Raji (cell line): ENCODE measurements around the gene ENKUR.

ENCODE experiments used
- POLR2A ChIP-seq: IDR thresholded peaks from 2 replicates; pipeline ENCODE4 v1.6.1; 2011; ENCODE audit warnings: low read depth, low read length, control low read depth; ENCODE audit not compliant: insufficient read depth

Gene ENKUR, protein sequence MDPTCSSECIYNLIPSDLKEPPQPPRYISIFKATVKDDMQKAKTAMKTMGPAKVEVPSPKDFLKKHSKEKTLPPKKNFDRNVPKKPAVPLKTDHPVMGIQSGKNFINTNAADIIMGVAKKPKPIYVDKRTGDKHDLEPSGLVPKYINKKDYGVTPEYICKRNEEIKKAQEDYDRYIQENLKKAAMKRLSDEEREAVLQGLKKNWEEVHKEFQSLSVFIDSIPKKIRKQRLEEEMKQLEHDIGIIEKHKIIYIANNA

GRCh38 chr10:25015828-25016375 is at the start of gene ENKUR:
Gene ENKUR (minus strand): TSS chr10:25016158. CDS start chr10:25015936, 222 bp downstream.
- TF ChIP-seq POLR2A, result no peak

GRCh38 chr10:25064401-25064800 is 48.4 kb upstream of the ENKUR start:
- TF ChIP-seq POLR2A, result no peak

GRCh38 chr10:25063644-25064043 is 47.7 kb upstream of the ENKUR start:
- TF ChIP-seq POLR2A, result no peak

DNA sequence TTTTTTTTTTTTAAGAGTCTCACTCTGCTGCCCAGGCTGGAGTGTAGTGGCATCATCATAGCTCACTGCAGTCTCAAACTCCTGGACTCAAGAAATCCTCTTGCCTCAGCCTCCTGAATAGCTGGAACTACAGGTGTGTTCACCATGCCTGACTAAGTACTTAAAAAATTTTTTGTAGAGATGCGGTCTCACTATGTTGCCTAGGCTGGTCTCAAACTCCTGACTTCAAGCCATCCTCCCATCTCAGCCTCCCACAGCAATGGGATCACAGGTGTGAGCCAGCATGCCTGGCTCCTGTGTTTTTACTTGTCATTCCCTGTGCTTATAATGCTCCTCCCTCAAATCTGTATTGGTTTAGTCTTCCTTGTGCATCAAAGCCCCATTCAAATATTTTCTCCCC is 47.2 kb upstream of the ENKUR start:
- no peak for TF ChIP-seq POLR2A

DNA sequence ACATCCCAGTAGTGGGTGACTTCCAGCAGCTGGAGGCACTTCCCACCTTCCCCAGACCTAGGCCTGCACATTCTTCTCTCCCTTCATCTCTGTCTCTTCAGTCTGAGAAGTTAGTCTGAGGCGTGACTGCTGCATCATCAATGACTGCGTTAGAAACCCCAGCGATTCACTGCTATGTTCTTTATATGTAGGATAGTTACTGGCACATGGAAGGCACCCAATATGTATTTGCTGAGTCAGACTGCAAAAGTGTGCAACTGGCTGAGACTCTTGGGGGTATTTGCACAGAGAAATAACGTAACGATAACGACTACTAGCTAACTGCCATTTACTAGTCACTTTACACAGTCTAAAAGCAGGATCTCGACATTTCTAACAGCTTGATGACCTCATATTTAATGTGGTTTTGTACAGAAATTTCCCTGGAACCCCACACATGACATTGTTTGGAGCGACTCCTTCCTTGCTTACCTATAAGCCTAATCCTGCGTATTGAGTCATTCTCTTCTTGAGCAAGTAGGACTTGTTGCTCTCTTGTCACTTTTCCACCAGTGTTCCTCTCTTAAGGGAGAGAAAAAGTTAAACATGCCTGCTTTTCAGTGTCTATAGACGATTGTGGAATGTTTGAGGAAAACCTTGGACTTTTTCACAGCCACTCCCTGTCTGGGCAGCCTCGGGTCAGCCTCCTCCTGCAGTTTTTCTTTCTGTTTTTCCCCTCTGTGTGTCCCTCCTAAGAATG is 45.9 kb upstream of the ENKUR start:
- TF ChIP-seq POLR2A, result no peak

DNA sequence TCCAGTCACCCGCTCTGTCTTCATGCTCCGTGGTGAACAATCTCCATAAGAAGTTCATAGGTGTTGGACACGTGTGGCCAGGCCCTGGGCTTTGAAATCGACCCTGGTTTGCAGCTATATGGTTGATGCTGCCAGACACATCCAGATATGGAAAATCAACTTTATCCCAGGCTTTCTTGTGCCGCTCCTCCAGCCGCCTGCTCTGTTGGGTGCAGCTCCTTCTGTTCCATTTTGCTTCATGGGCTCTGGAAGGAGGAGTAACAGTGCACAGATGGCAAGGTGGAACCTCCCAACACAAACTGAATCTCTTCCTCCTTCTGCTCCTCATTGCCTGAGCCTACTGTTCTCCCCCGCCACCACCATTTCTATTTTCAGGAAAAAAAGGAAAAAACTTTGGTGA is 45.2 kb upstream of the ENKUR start:
- TF ChIP-seq POLR2A, result no peak

DNA sequence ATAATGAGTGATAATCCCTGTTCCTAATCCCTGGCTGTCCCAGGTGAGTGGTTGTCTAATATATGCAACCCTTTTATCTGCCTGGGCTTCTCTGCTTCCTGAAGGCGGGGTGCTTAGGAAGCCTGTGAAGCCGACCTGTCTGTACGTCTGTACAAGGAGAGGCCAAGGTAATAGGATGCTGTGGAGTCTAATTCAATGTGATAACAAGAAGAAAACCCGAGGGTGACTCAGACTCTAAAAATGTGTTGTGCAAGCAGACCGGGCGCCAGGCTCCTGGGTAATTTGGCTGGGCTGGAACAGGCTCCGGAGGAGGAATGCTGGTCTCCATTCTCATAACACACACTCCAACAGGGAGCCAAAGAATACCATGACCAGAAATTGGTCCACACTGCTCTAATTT is 44.0 kb upstream of the ENKUR start:
- TF ChIP-seq POLR2A, result no peak

- TF ChIP-seq POLR2A, result no peak
Measured at GRCh38 chr10:25057886-25058285, 41.9 kb upstream of the ENKUR start.

DNA sequence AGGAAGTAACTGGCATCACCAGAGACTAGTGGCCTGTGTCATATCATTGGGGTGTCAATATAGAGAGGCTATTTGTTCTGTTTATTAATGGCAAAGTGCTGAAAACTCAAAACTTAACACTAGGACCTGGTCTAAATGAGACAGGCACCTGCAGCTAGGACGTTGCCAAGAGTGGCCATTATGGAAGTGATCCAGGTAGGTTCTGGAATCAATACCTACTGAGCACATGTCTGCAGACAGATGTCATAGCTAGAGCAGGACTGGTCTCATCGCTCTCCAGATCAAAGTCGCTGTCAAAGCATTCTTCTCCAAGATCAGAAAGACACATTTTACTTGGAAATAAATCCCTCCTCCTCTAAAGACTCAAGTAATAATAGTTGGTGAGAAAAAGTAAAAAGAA is 40.8 kb upstream of the ENKUR start:
- no peak for TF ChIP-seq POLR2A

- TF ChIP-seq POLR2A, result no peak
Measured at GRCh38 chr10:25052012-25052411, 36.1 kb upstream of the ENKUR start.

- TF ChIP-seq POLR2A, result no peak
Measured at GRCh38 chr10:25050402-25050801, 34.4 kb upstream of the ENKUR start.

- no peak for TF ChIP-seq POLR2A
Measured at GRCh38 chr10:25049966-25050365, 34.0 kb upstream of the ENKUR start.

- no peak for TF ChIP-seq POLR2A
Measured at GRCh38 chr10:25048450-25048849, 32.5 kb upstream of the ENKUR start.

GRCh38 chr10:25047591-25048301 is 31.8 kb upstream of the ENKUR start:
- no peak for TF ChIP-seq POLR2A

DNA sequence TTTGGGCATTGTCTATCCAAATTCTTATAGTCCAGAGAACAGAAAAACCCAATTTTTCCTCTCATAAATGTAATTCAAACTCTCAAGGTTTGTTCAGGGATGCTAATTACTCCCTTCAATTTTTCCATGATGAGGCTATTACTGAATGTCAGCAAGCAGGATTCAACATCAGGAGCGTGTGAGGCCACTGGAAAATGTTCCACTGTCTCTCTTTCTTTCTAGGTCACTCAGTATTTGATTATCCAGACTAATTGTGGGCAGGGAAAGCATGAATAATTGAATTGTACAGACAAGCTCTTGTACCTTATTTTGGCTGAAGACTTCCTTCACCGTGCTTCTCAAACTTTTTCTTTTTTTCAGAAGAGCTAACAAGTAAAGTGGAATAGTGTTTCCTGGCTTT is 31.1 kb upstream of the ENKUR start:
- TF ChIP-seq POLR2A, result no peak

- TF ChIP-seq POLR2A, result no peak
Measured at GRCh38 chr10:25046641-25047040, 30.7 kb upstream of the ENKUR start.
